ENCODE results near the gene TPP1.

DNA sequence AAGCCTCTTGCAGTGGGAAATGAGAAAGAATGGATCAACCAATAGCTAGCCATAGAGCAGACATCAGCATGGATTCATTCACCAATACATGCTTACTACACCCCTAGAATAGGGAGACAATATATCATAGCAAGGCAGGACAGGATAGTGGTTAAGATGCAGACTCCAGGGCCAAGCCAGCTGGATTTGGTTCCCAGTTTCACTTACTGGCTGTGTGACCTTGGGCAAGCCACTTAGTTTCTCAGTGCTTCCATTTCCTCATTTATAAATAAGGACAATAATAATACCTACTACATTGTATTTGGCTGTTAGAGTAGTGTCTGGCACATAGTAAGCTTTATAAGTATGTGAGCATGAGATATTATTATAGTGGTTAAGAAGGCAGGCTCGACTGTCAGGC is 29.3 kb upstream of the TPP1 start:
- TF ChIP-seq CTCF (IDR thresholded peaks at IDR 0.05) (no peak), POLR2AphosphoS5 (IDR thresholded peaks at IDR 0.05) (no peak), POLR2A (IDR thresholded peaks at IDR 0.05; ENCODE audit: low read depth) (no peak), EP300 (IDR thresholded peaks at IDR 0.05) (no peak)

All from esophagus muscularis mucosa (tissue), 4 donors.